KMS-11 (cell line): Measurements from ENCODE around the gene ENTR1.

Source experiments
- H2AFZ ChIP-seq: fragments of 200-600 bp; sonication (generic); 2 replicates; pipeline ENCODE4 v1.6.1; 2016; ENCODE audit warnings: antibody characterized with exemption, mixed run types, low read depth
- H3K27ac ChIP-seq: fragments of 200-600 bp; sonication (generic); 2 replicates; pipeline ENCODE4 v1.6.1; 2016; ENCODE audit warnings: mild to moderate bottlenecking, mixed run types
- H3K27me3 ChIP-seq: fragments of 200-600 bp; sonication (generic); 2 replicates; pipeline ENCODE4 v1.6.1; 2017; ENCODE audit warnings: mild to moderate bottlenecking, low read depth, mixed run types, moderate library complexity; ENCODE audit not compliant: insufficient read depth
- H3K36me3 ChIP-seq: fragments of 200-600 bp; sonication (generic); 2 replicates; pipeline ENCODE4 v1.6.1; 2017; ENCODE audit warnings: mild to moderate bottlenecking, mixed run types; ENCODE audit not compliant: insufficient read depth
- H3K4me1 ChIP-seq: fragments of 200-600 bp; sonication (generic); 2 replicates; pipeline ENCODE4 v1.6.1; 2016; ENCODE audit warnings: mild to moderate bottlenecking, low read depth, mixed run types; ENCODE audit not compliant: poor library complexity, severe bottlenecking
- H3K4me2 ChIP-seq: fragments of 200-600 bp; sonication (generic); 2 replicates; pipeline ENCODE4 v1.7.0; 2016; ENCODE audit warnings: mild to moderate bottlenecking, mixed run types
- H3K4me3 ChIP-seq: fragments of 200-600 bp; sonication (generic); IDR thresholded peaks from 2 replicates; pipeline ENCODE4 v1.6.1; 2017; ENCODE audit warnings: low read depth, low read length, mixed read lengths; ENCODE audit not compliant: insufficient read depth
- H3K79me2 ChIP-seq: fragments of 200-600 bp; sonication (generic); 2 replicates; pipeline ENCODE4 v1.6.1; 2016; ENCODE audit warnings: low read depth, mixed run types; ENCODE audit not compliant: insufficient read depth
- H3K9ac ChIP-seq: fragments of 200-600 bp; sonication (generic); 2 replicates; pipeline ENCODE4 v1.6.1; 2016; ENCODE audit warnings: mild to moderate bottlenecking, mixed run types
- H4K20me1 ChIP-seq: fragments of 200-600 bp; sonication (generic); 2 replicates; pipeline ENCODE4 v1.6.1; 2016; ENCODE audit warnings: mild to moderate bottlenecking, mixed run types; ENCODE audit not compliant: insufficient read depth
- TF ChIP-seq, protein P1 (sequence below): fragments of 200-600 bp; sonication (generic); conservative IDR thresholded peaks from 2 replicates; pipeline ENCODE4 v1.6.1; 2017; ENCODE audit warnings: low read depth, mild to moderate bottlenecking, antibody characterized with exemption, low read length, moderate library complexity, mixed read lengths

Gene ENTR1

DNA sequence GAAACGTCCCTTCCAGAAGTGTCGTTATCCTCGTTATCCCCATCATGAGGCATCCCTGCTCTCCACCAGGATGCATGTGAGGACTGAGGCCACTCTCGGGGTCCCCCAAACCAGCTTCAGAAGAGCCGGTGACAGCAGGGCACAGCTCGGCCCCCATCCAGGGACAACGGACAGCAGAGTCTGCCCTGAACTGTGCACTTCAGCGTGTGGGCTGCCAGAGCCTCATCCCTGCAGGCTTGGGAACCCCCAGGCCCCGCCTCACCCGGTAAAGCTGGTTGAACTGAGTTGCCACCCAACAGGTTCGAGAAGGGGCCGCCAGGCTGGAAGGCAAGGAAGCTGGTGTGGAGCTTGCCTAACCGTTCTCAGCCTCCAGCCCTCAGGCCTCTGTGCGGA, 36.2 kb downstream of the ENTR1 start:
- no peak overlapping the region for H3K4me2 ChIP-seq
- H2AFZ ChIP-seq, result no peak overlapping the region
- no peak overlapping the region for H3K4me3 ChIP-seq
- no peak overlapping the region for H3K9ac ChIP-seq
- no peaks in the 10 kb centered on the region for H4K20me1 ChIP-seq
- TF ChIP-seq, protein P1, sequence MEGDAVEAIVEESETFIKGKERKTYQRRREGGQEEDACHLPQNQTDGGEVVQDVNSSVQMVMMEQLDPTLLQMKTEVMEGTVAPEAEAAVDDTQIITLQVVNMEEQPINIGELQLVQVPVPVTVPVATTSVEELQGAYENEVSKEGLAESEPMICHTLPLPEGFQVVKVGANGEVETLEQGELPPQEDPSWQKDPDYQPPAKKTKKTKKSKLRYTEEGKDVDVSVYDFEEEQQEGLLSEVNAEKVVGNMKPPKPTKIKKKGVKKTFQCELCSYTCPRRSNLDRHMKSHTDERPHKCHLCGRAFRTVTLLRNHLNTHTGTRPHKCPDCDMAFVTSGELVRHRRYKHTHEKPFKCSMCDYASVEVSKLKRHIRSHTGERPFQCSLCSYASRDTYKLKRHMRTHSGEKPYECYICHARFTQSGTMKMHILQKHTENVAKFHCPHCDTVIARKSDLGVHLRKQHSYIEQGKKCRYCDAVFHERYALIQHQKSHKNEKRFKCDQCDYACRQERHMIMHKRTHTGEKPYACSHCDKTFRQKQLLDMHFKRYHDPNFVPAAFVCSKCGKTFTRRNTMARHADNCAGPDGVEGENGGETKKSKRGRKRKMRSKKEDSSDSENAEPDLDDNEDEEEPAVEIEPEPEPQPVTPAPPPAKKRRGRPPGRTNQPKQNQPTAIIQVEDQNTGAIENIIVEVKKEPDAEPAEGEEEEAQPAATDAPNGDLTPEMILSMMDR, result no peak
- no peaks in the 10 kb centered on the region for H3K4me1 ChIP-seq
- no peaks in the 10 kb centered on the region for H3K27me3 ChIP-seq
- H3K36me3 ChIP-seq, result no peaks in the 10 kb centered on the region
- no peak overlapping the region for H3K27ac ChIP-seq
- no peaks in the 10 kb centered on the region for H3K79me2 ChIP-seq

DNA sequence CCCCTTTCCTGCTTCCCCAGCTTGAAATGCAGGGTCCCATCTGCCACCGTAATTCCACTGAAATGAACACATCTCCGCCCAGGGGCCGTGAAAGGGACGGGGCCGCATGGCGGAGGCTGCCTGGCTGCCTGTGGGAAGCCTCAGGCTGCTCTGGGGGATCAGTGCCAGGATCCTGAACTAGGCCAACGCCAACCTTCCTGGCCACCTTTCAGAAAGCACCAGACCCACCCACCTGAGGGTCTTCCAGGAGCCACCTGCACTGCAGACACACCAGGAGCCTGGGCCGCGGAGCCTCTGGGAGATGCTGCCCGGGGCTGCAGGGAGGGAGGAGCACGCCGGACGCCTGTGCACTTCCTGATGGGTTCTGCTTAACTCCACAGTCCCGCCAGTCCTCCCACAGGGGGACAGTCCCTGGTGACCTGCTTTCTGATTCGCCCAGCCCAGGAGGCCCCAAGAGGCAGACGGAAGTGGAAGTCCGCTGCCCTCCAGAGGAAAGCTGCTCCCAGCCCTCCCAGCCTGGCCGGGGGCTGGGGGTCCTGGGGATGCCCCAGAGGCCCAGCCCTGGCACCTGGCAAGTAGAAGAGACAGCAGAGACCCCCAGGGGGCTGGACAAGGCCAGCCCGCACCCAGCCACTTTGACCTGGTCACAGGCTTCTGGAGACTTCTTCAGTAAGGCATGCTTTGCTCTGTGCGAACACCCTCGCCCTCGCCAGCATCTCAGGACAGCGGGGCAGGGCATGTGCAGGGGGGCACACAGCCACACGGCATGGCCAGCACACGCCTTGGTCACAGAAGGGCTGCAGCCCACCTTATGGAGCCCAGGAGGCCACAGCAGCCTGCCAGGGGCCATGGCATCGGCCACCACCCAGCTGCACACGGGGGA, 36.9 kb downstream of the ENTR1 start, which contains the start of gene CARD9:
Gene CARD9, minus strand, starts transcription at position 370 of the 883 bp plus-strand sequence. CDS start 1,591 bp downstream, outside the sequence.
- Histone ChIP-seq H3K79me2 (no peaks in the 10 kb centered on the region), H3K27ac (no peak within 1 kb of the TSS), H2AFZ (no peak within 1 kb of the TSS), H4K20me1 (no peaks in the 10 kb centered on the region), H3K4me1 (no peaks in the 10 kb centered on the region), H3K4me2 (no peak within 1 kb of the TSS), H3K27me3 (no peaks in the 10 kb centered on the region), H3K36me3 (no peaks in the 10 kb centered on the region), H3K9ac (no peak within 1 kb of the TSS), H3K4me3 (no peak within 1 kb of the TSS)
- TF ChIP-seq, protein P1, result no peak

DNA sequence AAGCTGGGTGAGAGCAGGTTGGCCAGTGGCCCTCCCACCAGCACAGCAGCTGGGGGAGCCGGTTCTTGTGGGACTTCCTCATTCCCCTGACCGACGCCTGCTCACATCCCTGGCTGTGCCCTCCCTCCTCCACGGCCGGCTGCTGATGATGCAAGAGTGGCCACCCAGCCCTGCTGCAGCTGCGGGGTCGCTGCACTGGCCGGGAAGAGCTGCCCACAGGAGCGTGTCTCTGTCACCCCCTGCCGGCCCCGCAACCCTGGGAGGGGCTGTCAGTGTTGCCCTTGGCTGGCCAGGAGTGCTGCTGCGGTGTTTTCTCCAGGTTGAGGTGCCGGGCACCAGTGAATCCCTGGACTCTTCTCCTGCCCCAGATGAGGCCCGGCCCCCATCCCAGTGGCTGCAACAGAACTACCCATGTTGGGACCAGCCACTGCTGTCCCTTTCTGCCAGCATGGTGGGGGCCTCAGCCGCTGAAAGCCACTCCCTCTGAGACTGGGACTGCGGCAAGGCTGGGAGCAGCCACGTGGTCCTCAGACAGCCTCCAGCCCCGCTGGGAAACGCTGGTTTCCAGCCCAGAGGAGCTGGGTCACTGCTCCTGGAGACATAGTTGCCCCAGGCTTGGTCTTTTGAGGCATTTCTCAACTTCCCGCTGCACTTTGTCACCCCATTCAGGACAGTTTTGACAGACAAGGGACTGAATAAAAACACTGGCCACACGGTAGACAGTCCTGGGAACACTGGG, 37.7 kb downstream of the ENTR1 start:
- no peak overlapping the region for H3K4me3 ChIP-seq
- TF ChIP-seq, protein P1, result no peak
- H3K79me2 ChIP-seq, result no peaks in the 10 kb centered on the region
- H3K4me2 ChIP-seq, result no peak overlapping the region
- H3K36me3 ChIP-seq, result no peaks in the 10 kb centered on the region
- no peaks in the 10 kb centered on the region for H4K20me1 ChIP-seq
- H3K4me1 ChIP-seq, result no peaks in the 10 kb centered on the region
- H3K27me3 ChIP-seq, result no peaks in the 10 kb centered on the region
- no peak overlapping the region for H3K27ac ChIP-seq
- no peak overlapping the region for H3K9ac ChIP-seq
- H2AFZ ChIP-seq, result no peak overlapping the region

DNA sequence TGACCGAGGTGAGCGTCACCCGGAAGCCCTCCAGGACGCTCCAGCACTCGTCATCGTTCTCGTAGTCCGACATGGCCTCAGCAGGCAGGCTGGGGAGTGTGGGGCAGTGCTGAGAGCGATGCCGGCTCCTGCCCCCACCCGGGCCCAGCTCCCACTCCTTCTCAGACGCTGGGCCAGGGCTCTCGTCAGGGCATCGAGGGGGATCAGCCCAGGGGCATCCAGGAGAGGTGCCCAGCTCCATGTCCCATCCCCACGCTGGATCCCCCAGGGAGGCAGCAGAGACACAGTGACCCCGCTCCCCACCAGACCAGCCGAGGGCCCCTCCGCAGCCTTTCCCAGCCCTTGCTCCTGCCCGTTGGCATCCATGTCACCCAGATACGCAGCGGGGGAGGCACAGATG, 38.4 kb downstream of the ENTR1 start:
- H2AFZ ChIP-seq, result no peak overlapping the region
- H3K9ac ChIP-seq, result no peak overlapping the region
- H3K4me3 ChIP-seq, result no peak overlapping the region
- H3K27me3 ChIP-seq, result no peaks in the 10 kb centered on the region
- no peaks in the 10 kb centered on the region for H3K4me1 ChIP-seq
- H3K36me3 ChIP-seq, result no peaks in the 10 kb centered on the region
- H3K27ac ChIP-seq, result no peak overlapping the region
- no peak overlapping the region for H3K4me2 ChIP-seq
- no peaks in the 10 kb centered on the region for H4K20me1 ChIP-seq
- TF ChIP-seq, protein P1, result no peak
- H3K79me2 ChIP-seq, result no peaks in the 10 kb centered on the region
